Vagina (tissue), 2 donors: ENCODE measurements around the gene PPP1R13B.

Experiments used
- POLR2A ChIP-seq, 2 donors: fragments of 450-650 bp; IDR thresholded peaks; one replicate each; pipeline ENCODE4 v1.6.1; 2017; ENCODE audit warnings: antibody characterized with exemption in 2 of 2, mild to moderate bottlenecking in 2 of 2, moderate library complexity in 2 of 2
- TF ChIP-seq, protein P1 (sequence below), 3 experiments: fragments of 450-650 bp in 2 of 3; fragments of 200-600 bp in 1 of 3; sonication (generic) in 1 of 3; IDR thresholded peaks; one replicate each; pipeline ENCODE4 v1.5.1; 2017 to 2019; ENCODE audit warnings: antibody characterized with exemption in 3 of 3, mild to moderate bottlenecking in 2 of 3, moderate library complexity in 2 of 3

DNA sequence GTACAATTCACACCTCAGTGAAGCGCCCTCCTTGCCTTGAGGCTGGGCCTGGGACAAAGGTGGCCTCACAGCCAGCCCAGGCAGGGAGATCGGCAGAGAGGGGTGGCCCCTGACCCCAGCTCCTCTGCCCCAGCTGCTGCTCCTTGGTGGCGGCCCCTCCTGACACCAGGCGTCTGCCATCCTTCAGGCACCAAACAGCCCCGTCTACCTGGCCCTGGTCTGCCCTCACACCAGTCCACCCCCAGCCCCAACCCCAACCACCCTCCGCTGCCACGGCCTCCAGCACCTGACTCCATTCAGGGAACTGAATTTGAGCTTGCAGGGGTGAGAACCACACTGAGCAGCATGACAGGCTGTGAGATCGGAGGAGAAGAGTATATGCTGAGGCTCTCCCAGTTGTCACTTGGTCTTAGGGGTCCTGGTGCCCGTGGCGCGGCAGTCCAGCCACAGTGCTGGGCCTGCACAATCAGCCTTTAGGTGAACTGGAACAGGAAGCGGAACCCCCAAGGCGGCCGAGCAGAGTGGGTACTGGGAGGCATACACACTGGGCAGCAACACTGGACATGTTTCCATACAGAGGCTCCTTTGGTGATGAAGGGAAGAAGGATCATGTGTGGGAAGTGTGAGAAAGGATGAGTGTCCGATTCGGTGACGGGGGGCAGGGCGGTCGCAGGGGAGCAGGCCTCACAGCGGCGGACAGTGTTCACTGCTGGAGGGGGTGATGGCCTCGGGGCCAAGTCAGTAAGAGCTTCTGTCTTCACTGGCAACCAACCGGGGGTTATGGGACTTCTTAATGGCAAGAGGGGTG, 113.1 kb downstream of the PPP1R13B start:
- TF ChIP-seq, protein P1, sequence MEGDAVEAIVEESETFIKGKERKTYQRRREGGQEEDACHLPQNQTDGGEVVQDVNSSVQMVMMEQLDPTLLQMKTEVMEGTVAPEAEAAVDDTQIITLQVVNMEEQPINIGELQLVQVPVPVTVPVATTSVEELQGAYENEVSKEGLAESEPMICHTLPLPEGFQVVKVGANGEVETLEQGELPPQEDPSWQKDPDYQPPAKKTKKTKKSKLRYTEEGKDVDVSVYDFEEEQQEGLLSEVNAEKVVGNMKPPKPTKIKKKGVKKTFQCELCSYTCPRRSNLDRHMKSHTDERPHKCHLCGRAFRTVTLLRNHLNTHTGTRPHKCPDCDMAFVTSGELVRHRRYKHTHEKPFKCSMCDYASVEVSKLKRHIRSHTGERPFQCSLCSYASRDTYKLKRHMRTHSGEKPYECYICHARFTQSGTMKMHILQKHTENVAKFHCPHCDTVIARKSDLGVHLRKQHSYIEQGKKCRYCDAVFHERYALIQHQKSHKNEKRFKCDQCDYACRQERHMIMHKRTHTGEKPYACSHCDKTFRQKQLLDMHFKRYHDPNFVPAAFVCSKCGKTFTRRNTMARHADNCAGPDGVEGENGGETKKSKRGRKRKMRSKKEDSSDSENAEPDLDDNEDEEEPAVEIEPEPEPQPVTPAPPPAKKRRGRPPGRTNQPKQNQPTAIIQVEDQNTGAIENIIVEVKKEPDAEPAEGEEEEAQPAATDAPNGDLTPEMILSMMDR (IDR thresholded peaks at IDR 0.05), result no peak
- no peak for TF ChIP-seq POLR2A (IDR thresholded peaks at IDR 0.05)
